Measurements from ENCODE around the gene TMEM214.

The TMEM214 gene

DNA sequence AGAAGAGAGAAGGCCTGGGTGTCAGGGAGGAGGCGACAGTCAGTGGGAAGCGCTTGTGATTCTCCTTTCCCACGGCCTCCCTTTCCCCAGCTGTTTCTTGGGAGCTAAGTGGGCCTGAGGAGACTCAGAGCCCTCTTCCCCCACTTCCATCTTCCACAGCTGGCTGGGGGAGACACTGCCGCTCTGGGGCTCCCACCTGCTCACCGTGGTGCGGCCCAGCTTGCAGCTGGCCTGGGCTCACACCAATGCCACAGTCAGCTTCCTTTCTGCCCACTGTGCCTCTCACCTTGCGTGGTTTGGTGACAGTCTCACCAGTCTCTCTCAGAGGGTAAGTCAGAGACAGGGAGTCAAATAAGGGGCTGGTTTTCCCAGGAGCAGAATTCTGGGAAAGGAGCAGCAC is 7.1 kb downstream of the TMEM214 start:
- no peak for DNase-seq (ENCODE audit: low read depth)

DNA sequence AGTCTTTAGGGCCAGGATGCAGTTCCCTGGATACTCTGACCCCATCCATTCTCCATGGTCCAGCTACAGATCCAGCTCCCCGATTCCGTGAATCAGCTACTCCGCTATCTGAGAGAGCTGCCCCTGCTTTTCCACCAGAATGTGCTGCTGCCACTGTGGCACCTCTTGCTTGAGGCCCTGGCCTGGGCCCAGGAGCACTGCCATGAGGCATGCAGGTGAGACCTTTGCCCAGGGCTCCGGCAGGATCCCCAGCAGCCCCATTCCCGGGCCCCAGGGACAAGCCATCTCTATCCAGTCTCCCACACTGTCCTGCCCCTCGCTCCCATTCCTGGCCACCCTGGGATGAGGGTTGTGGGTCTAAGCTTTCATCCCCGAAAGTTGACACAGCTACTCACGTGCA is 7.5 kb downstream of the TMEM214 start:
- no peak for DNase-seq (ENCODE audit: low read depth)

- DNase-seq (ENCODE audit: low read depth): no peak
Observed at GRCh38 chr2:27041752-27042151, 9.0 kb downstream of the TMEM214 start.

GRCh38 chr2:27042159-27042661 is 9.4 kb downstream of the TMEM214 start:
- DNase-seq (ENCODE audit: low read depth): no peak

DNA sequence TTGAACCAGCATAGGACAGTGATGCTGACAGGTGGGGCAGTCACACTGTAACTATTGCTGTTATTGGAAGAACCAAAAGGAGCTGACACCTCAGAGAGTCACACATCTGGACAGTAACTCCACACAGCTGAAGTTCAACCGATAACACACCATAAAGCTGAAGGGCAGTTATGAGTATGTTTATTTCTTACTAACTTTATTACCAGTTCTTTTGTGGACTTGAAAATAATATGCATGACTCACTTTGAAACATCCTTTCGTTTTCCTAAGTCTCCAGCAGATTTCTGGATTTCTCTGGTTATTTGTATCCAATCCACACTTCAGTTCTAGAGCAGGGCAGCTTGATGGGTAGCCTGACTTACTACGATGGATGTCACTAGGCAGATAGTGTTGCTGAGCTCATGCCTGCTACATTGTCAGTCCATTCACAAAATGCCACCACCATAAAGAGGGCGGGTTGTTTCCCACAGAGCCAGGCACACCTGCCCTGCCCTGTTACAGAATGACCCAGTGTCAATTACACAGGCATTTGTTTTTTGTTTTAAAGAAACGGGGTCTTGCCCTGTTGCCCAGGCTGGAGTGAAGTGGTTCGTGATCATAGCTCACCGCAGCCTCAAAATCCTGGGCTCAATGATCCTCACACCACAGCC is 10.3 kb downstream of the TMEM214 start:
- DNase-seq (ENCODE audit: low read depth): no peak

DNA sequence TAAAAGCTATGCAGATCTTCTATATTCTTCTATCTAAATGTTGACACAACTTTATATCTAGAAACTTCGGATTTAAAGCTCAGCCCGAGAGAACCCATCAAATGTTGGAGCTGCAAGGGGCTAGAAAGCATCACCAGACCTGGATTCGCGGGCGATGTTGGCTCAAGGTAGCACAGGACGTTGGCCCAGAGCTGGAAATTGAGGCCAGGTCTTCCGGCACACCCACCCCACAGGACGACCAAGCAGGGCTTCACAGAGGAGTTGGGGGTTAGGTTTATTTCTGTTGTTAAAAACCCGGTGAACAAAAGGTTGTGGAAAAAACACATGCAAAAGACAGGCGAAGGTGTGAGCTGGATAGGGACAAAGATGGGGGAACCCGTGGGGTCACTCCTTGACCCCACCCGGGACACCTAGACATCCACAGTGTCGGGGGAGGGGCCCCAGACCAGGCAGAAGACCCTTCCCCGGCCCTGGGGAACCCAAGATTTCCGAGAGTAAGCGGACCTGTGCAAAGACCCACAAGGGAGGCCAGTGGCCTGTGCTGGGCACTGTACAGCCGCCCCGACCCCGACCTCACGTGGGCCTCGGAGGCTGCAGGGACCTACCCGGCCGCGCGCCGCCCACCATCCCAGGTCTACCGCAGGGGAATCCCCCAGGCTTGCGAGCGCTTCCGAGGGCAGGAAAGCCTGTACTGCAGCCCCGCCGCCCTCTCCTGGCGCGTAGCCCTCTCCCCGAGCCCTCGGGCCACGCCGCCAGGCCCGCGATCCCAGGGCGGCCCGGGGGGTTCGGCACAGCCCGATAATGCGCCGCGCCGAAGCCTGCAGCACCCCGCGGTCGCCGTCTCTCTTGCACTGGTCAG is 16.9 kb downstream of the TMEM214 start:
- DNase-seq (ENCODE audit: low read depth): peak; percentile 59

DNA sequence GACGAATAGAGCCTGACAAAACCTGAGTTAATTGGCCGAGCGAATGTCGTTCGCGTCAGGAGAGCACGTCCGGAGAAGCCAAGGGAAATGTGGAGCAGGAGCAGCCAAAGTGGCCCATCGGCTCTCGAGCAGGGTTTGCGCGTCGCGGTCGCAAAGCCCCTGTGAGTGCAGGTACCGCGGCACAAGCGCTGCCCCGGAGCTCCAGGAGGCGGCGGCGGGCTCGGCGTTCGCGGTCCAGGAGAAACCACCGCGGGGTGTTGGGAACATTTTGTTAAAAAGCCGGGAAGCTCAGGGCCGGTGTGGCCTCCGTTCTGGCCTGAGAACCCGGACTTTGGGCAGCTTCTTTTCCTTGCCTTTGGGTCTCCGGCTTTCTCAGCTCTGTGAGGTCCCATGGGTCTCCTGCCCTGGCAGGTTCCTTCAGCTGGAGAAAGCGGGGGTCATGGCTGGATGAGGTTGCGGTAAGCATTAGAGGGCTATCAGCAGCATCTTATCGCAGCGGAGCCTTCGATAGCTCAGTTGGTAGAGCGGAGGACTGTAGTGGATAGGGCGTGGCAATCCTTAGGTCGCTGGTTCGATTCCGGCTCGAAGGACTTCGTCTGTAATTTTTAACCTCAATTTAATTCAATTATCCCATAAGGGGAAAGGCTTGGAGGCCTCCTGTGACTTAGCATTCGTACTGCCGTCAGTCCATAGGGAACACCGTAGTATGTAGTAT is 17.7 kb downstream of the TMEM214 start:
- peak; percentile 79 for DNase-seq (ENCODE audit: low read depth)

DNA sequence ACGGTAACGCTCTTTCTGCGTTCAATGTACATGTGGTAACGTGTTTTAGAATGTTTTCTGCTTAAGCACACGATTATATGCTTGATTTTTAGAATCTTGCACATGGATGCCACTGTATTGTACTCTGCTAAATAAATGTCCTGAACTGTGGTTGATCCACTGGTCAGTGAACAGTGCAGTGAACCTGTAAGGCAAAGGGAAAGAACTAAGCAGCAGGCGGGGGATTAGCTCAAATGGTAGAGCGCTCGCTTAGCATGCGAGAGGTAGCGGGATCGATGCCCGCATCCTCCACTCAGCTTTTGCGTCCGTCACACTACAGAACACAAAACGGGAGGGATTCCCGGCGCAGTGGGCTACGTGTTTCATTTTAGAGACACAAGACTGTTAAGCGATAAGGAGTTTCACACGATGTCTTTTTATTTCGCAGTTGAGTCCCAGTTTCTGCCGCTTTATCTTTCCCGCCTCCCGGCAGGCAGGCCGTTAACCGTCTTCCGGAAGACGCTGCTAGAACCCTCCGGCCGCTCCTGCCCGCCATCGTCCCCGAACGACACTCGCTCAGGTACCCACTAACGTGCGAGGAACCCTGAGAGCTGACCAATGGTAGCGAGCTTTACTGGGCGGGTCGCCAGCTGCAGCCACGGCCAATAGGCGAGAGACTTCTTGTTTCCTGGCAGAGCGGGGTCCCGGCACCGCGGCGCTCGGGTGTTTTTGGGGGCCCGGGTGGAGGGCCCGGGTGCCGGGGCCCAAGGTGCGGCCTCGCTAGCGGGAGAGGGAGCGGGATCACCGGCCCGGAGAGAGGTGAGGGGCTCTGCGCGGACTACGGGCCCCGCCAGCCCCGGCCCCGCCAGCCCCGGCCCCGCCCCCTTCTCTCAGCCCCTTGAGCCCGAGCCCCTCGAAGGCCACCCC is 18.5 kb downstream of the TMEM214 start, which contains the start of gene AGBL5:
AGBL5 (plus strand) TSS at position 673 of the 906 bp plus-strand sequence. CDS start 1,291 bp downstream, outside the sequence.
- DNase-seq (ENCODE audit: low read depth): peak; percentile 91

GRCh38 chr2:27051902-27052645 is 19.3 kb downstream of the TMEM214 start:
- no peak for DNase-seq (ENCODE audit: low read depth)

DNA sequence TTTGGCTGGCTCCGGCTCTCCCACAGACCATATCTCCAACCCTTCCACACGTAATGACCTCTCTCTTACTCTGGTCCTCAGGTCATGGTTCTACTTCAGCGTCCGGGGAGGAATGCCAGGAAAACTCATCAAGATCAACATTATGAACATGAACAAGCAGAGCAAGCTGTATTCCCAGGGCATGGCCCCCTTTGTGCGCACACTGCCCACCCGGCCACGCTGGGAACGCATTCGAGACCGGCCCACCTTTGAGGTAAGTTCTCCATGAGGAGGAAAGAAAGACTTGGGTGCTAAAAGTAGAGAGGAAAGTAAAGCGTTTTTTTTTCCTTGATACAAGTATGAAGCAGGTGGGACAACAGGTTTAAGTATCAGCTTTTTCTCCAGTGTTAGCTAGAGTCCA is 20.6 kb downstream of the TMEM214 start:
- DNase-seq (ENCODE audit: low read depth): no peak

DNA sequence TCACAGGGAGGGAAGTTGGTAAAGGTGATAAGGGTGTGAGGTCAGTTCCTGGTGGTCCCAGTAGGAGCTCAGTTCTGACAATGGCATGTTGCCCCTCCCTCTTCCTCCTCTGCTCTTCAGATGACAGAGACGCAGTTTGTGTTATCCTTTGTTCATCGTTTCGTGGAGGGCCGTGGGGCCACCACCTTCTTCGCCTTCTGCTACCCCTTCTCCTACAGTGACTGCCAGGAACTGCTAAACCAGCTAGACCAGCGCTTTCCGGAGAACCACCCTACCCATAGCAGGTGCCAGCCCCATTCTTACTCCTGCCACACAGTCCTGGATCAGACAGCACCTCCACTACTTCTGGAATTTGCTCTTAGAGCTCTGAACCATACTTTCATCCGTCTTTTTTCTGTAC is 21.0 kb downstream of the TMEM214 start:
- no peak for DNase-seq (ENCODE audit: low read depth)

GRCh38 chr2:27054721-27055120 is 22.0 kb downstream of the TMEM214 start:
- DNase-seq (ENCODE audit: low read depth): no peak

DNA sequence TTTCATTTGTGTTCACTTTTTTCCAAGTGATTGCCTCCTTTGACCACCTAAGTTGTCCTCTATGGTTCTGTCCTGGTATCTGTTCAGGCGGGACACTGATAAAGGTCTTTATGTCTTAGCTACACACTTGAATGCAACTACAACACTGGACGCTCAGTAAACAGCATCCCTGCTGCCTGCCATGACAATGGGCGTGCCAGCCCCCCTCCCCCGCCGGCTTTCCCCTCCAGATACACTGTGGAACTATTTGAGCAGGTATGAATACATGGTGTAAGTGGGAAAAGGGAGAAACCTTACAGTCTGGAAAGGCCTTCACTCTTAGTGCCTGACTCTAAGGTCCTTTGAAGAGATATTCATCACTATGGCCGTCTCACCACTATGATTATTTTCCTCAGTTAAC is 24.4 kb downstream of the TMEM214 start:
- no peak for DNase-seq (ENCODE audit: low read depth)

GRCh38 chr2:27058210-27058609 is 25.4 kb downstream of the TMEM214 start:
- no peak for DNase-seq (ENCODE audit: low read depth)

DNA sequence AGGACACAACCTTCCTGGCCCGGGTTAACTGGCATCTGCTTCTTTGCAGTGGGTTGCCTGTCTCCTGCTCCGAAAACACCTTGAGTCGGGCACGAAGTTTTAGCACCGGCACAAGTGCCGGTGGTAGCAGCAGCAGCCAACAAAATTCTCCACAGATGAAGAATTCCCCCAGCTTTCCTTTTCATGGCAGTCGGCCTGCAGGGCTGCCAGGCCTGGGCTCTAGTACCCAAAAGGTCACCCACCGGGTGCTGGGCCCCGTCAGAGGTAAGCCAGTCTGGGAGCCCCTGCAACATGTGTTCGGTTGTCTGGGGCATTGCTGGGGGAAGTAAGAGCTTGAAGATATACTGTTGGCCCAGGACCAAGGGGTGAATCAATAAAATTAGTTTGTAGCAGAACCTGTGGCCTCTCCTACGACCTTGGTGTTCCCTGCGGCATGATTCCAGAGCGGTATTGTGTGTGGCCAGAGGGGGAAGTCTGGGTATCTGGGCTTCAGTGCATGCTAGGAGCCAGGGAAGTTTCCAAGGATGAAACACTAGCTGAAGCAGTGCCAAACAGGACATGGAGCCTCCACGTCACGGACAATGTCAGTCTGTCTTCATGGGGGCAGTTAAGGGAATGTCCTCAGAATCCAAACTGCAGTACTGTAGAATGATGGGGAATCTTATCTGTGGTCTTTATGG is 26.5 kb downstream of the TMEM214 start:
- no peak for DNase-seq (ENCODE audit: low read depth)

DNA sequence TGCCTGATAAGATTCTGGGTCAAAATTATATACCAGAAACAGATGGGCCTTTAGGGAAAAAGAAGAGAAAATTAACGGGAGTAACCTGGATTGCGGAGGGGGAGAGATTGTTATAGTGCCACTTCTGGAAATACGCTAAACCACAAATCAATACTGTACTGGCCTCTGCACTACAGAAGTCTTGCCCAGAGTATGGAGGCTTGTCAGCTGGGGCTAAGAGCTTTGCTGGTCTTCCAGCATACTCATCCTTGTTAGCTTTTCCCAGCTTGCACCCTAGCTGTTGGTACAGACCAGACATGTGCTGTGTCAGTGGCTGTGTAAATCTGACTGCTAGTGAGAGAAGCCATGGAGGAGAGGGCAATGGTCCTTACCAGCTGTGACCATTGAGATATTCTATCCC is 27.6 kb downstream of the TMEM214 start:
- no peak for DNase-seq (ENCODE audit: low read depth)

GRCh38 chr2:27065128-27065527 is 32.4 kb downstream of the TMEM214 start:
- DNase-seq (ENCODE audit: low read depth): no peak

DNA sequence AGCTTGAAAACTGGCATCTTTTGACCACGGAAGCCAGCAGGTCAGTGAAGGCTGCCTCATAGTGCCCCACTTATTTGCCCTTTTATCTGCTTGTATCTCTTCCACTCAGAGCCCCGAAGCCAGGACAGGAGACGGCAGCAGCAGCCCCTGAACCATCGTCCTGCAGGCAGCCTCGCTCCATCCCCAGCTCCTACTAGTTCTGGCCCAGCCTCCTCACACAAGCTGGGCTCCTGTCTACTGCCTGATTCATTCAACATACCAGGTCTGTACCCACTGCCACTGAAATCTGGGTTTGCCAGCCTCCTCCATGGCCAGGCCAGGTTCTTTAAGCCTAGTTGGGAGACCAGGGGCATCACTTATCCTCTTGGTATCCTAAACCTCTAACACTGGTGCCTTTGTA is 34.6 kb downstream of the TMEM214 start:
- DNase-seq (ENCODE audit: low read depth): no peak

DNA sequence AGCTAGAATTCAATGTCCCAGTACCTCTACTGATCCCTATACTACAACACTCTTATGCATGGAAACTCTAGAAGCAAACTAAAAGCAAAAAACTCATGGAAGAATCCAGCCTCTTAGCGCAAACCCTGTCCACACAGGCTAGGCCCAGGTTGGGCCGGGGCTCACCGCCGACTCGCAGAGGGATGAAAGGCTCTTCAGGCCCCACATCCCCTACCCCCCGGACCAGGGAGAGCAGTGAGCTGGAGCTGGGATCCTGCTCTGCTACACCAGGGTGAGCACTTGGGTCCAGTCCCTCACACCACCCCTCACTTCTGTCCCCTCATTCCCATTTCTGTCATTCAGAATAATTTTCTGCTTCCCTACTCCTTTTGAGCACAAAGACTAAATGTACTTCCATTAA is 36.7 kb downstream of the TMEM214 start:
- no peak for DNase-seq (ENCODE audit: low read depth)

DNA sequence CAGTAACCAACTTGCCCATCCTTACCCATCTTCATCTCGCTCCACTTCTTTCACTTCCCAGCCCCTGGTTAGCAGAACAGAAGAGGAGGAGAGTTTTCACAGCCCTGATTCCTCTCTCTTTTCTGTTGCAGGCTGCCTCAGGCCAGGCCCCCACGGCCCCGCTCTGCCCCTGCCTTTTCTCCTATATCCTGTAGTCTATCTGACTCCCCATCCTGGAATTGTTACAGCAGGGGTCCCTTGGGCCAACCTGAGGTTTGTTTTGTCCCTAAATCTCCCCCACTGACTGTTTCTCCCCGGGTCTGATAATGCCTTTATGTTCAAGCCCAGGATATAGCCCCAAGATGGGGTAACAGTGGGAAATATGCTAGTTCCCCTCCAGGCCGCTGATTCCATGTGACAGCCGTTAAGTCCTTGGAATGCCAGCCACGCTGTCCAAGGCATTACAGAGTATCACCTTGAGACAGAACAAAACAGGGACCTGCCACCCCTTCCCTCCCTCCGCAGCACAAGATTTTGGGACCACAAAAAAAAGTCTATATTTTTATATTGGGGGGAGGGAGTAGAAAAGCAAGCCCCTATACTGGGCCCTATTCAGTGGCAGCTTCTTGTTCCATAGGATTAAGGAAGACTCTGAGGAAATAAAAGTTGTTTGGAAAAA is 37.3 kb downstream of the TMEM214 start:
- DNase-seq (ENCODE audit: low read depth): no peak

Data from stimulated activated CD8-positive, alpha-beta memory T cell treated with anti-CD3 and anti-CD28 coated beads, Interleukin-12 subunit alpha, Interleukin-12 subunit beta, amount 100 ng/mL, for 4 hours (primary cell).